GM19397 (cell line): ENCODE data around the gene TRIM28.
"Not testable (repeated sequence)": the region's sequence is repeated elsewhere in the genome, so short reads cannot be mapped to it uniquely, and the experiment has no call there.

Experiments used
- ATAC-seq: cut with Tn5 transposase; IDR thresholded peaks from one replicate; pipeline ENCODE4 v1.9.1; 2021; ENCODE audit warnings: mild to moderate bottlenecking, moderate library complexity; ENCODE audit not compliant: unreplicated experiment

The TRIM28 gene

GRCh38 chr19:58518256-58519086, 25.4 kb upstream of the TRIM28 start:
- ATAC-seq = no peak

- ATAC-seq = peak; percentile 2
Measured at GRCh38 chr19:58519087-58519354, 24.8 kb upstream of the TRIM28 start.

- peak; percentile 79 for ATAC-seq
Measured at GRCh38 chr19:58519355-58520256, 24.3 kb upstream of the TRIM28 start, which contains the start of gene ZBTB45. TSS of gene ZBTB45 (minus strand) at chr19:58519810. CDS start at chr19:58517673, 2,137 bp downstream.

- no peak for ATAC-seq
Measured at GRCh38 chr19:58520257-58520599, 23.6 kb upstream of the TRIM28 start.

DNA sequence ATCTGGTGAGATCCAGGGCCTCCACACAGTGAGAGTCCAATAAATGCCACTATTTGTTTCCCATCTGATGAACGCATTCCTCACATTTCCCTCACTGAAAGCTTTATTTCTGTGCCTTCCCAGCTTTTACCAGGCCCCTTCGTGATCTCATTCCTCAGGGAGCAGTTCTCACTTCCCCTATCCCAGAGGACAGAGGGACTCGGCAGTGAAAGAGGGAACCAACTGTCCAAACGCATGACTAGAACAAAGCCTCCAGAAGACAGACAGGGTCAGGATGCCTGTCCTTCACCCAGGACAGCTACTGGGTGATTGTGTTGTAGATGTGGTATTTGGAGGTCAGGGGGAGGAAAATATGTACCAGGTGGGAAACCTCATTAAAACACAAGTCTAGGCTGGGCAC, 22.2 kb upstream of the TRIM28 start:
- no peak for ATAC-seq

DNA sequence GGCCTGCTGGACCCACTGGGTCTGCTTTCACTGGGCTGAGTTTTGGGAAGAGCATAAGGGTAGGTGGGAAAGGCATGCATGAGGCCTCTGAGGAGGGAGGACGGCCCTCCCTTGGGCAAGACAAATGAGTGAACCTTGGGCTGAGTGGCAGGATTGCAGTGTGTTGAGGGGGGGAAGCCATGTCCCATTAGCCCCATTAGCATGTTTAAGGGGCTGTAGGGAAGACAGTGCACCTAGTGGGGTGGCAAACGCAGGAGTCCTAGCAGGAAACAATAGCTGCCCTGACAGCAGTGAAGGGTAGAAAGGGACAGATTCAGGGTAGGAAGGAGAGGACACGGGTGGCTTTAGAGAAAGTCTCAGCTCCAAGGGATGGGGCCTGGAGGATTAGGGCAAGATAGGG, 21.2 kb upstream of the TRIM28 start:
- ATAC-seq = no peak

- ATAC-seq = no peak
Measured at GRCh38 chr19:58529405-58529804, 14.5 kb upstream of the TRIM28 start.

DNA sequence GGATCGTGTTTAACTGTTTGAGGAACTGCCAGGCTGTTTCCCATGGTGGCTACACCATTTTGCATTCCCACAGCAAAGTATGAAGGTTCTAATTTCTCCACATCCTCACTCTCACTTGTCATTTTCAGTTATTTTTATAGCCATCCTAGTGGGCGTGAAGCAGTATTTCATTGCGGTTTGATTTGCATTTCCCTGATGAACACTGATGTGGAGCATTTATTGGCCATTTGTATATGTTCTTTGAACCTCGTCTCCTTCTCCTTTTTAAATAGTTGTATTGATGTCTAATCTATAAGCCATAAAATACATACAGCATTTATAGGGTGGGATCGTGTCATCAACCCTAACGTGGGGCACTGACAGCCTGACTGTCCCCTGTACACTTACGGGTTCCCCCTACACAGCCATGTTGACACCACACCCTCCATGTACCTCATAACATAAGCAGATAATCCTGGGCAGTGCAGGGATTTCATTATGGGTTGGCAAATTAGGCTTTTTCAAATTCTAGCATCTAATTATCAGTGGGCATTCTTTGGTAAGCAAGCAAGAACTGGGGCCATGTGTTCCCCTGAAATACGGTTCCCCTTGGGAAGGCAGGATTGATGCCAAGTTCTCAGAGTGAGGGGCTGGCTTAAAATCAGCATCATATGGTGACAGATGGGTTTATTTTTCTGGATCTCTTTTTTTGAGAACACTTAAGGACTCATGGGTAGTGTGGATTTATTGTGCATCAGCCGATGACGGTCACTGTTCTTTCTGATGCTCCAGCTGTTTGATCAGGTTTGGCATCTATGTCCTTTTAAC, 12.6 kb upstream of the TRIM28 start:
- ATAC-seq = no peak

- ATAC-seq = no peak
Measured at GRCh38 chr19:58535857-58536256, 8.0 kb upstream of the TRIM28 start.

DNA sequence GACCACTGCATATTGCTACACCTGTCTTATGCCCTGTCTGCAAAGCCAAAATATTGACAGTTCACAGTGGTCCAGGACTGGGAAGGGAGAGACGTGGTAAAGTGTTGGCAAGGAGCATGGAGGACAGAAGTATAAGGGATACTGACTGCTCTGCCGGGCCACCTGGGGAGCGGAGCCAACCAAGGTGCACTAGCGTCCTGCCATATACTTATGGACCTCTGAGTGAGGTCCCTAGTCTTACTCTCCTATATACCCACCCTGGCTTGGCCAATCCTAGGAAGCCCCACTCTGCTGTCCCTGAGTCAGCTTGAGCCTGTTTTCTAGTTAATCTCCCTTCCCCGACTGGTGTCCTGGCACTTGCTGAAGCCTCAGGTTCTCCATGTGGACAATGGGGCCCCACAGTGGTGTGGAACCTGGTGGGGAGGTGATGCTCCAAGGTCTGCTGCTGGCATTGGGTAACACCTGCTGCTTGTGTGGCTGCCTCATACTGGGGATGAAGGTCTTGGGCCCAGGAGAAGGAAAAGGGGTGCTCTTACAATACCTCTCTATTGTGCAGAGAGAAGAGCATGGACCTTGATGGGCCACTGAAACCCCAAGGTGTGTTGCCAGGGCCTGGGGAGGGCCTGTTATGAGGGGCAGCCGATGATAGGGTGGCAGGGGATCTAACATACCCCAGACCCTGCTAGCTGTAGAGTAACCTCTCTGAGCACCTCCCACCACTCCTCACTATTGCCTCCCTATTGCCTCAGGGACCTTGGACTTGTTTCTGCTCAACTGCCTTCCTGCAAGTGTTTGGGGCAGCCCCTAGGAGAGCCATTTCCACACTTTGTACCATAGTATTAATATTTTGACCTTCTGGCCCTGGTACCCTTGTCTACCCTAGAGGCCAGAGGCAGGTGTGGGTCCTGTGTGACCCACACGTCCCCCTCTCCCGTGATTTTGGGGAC, 6.7 kb upstream of the TRIM28 start:
- no peak for ATAC-seq

DNA sequence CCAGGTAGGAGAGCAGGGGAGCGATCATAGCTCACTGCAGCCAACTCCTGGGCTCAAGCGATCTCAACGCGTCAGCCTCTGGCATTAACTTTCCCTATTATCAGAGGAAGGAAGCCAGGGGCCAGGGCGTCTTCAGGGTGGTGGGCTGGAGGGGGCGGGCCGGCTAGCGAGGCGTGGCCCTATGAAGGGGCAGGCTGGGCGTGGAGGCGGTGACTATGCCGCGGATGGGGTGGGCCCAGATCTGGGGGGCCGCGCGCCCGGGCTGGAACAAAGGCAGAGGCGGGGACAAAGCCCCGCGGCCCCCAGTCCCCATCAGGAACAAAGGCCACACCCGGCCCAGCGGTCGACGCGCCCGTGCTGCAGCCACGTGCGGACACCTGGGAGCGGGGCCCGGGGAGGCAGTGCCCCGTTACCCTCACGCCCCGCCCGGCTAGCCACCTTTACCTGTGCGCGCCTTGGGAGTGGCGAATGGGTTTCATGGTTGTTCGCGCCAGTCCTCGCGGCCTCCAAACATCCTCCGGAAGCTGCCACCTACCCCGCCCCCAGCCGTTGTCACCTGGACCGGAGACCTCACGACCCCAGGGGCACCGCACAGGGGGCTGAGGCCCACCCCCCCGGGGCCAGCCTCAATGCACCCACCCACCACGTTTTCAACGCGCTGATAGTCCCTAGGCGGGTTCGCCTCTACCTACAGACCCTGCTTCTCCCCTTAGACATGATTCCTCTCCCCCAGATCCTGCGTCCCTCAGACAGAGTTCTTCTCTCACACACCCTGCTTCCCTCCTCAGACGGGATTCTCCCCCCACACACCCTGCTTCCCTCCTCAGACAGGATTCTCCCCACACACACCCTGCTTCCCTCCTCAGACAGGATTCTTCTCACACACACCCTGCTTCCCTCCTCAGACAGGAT, 5.4 kb upstream of the TRIM28 start:
- no peak for ATAC-seq

DNA sequence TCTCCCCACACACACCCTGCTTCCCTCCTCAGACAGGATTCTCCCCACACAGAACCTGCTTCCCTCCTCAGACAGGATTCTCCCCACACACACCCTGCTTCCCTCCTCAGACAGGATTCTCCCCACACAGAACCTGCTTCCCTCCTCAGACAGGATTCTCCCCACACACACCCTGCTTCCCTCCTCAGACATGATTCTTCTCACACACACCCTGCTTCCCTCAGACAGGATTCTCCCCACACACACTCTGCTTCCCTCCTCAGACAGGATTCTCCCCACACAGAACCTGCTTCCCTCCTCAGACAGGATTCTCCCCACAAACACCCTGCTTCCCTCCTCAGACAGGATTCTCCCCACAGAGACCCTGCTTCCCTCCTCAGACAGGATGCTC, 4.7 kb upstream of the TRIM28 start:
- not testable (repeated sequence) for ATAC-seq

GRCh38 chr19:58542641-58543372, 1.1 kb upstream of the TRIM28 start:
- ATAC-seq = not testable (repeated sequence)

GRCh38 chr19:58544591-58545285, 874 bp downstream of the TRIM28 start:
- peak; percentile 58 for ATAC-seq

- no peak for ATAC-seq
Measured at GRCh38 chr19:58545286-58546018, 1.6 kb downstream of the TRIM28 start.

- no peak for ATAC-seq
Measured at GRCh38 chr19:58546019-58546530, 2.2 kb downstream of the TRIM28 start.
